Activated T-cell treated with anti-CD3 and anti-CD28 coated beads, Interleukin-2, amount 50 U/mL, for 4 hours (primary cell): ENCODE data around the gene GLIS2. TPM values are rescaled to one million over a fixed set of nuclear protein-coding genes. Genes with fewer than 3 reads are reported as not detected.

Experiments used
- ATAC-seq, 2 donors: fragments of 200-7000 bp; cut with Tn5 transposase; one replicate each; pipeline ENCODE4 v1.10.0; 2021
- DNase-seq: peaks from one replicate; pipeline ENCODE4 v3.0.0-alpha.2; 2020
- H3K27me3 Mint-ChIP-seq: one replicate; pipeline ENCODE4 v1.8.0; 2021; ENCODE audit warnings: low read depth, mixed read lengths
- H3K36me3 Mint-ChIP-seq: one replicate; pipeline ENCODE4 v1.8.0; 2022; ENCODE audit warnings: mixed read lengths; ENCODE audit not compliant: insufficient read depth
- H3K4me1 Mint-ChIP-seq: one replicate; pipeline ENCODE4 v1.8.0; 2021; ENCODE audit warnings: low read depth, mixed read lengths
- H3K4me3 Mint-ChIP-seq: one replicate; pipeline ENCODE4 v1.8.0; 2021; ENCODE audit warnings: mild to moderate bottlenecking, moderate library complexity, mixed read lengths
- H3K9me3 Mint-ChIP-seq: one replicate; pipeline ENCODE4 v1.8.0; 2021; ENCODE audit warnings: mixed read lengths
- total RNA-seq, 3 donors: library from RNA; stranded (reverse); gene quantifications; one replicate each; pipeline ENCODE4 v1.2.1, GENCODE V29; 2021

GLIS2 gene
- total RNA-seq, 3 donors from 2014 or later, result 0.11 to 0.19 (median 0.13) TPM

- Mint-ChIP-seq H3K27me3 (no peaks in the 10 kb centered on the region), H3K4me1 (peaks cover 1% of the 10 kb centered on the region), H3K4me3 (no peak overlapping the region), H3K9me3 (no peaks in the 10 kb centered on the region), H3K36me3 (peaks cover 3% of the 10 kb centered on the region)
- DNase-seq (no peak), ATAC-seq (no peak)
Measured at GRCh38 chr16:4356820-4357219, 41.0 kb downstream of the GLIS2 start.

- ATAC-seq (no peak), DNase-seq (no peak)
- peaks cover 6% of the 10 kb centered on the region for H3K36me3 Mint-ChIP-seq
- H3K27me3 Mint-ChIP-seq, result no peaks in the 10 kb centered on the region
- no peak overlapping the region for H3K4me3 Mint-ChIP-seq
- no peaks in the 10 kb centered on the region for H3K9me3 Mint-ChIP-seq
- H3K4me1 Mint-ChIP-seq, result no peaks in the 10 kb centered on the region
Measured at GRCh38 chr16:4358236-4358635, 42.4 kb downstream of the GLIS2 start.

- Mint-ChIP-seq H3K27me3 (no peaks in the 10 kb centered on the region), H3K4me3 (no peak overlapping the region), H3K9me3 (no peaks in the 10 kb centered on the region), H3K36me3 (peaks cover 6% of the 10 kb centered on the region), H3K4me1 (no peaks in the 10 kb centered on the region)
- peak; percentile 65 for DNase-seq
- peak; percentile 84 to 91 for ATAC-seq
Measured at GRCh38 chr16:4358831-4359561, 43.1 kb downstream of the GLIS2 start.

GRCh38 chr16:4359914-4360313 lies 44.0 kb downstream of the GLIS2 start:
- no peak overlapping the region for H3K4me3 Mint-ChIP-seq
- DNase-seq, result no peak
- ATAC-seq, result no peak
- H3K36me3 Mint-ChIP-seq, result peaks cover 6% of the 10 kb centered on the region
- no peaks in the 10 kb centered on the region for H3K4me1 Mint-ChIP-seq
- H3K9me3 Mint-ChIP-seq, result no peaks in the 10 kb centered on the region
- no peaks in the 10 kb centered on the region for H3K27me3 Mint-ChIP-seq

- Mint-ChIP-seq H3K27me3 (no peaks in the 10 kb centered on the region), H3K36me3 (peaks cover 6% of the 10 kb centered on the region), H3K4me1 (no peaks in the 10 kb centered on the region), H3K9me3 (no peaks in the 10 kb centered on the region), H3K4me3 (no peak overlapping the region)
- peak in 1 of 2 donors; percentile 26 for ATAC-seq
- DNase-seq, result no peak
Measured at GRCh38 chr16:4360538-4361021, 44.7 kb downstream of the GLIS2 start.

- peaks cover 6% of the 10 kb centered on the region for H3K36me3 Mint-ChIP-seq
- H3K9me3 Mint-ChIP-seq, result no peaks in the 10 kb centered on the region
- no peak for DNase-seq
- H3K4me1 Mint-ChIP-seq, result no peaks in the 10 kb centered on the region
- no peak overlapping the region for H3K4me3 Mint-ChIP-seq
- ATAC-seq, result no peak
- H3K27me3 Mint-ChIP-seq, result no peaks in the 10 kb centered on the region
Measured at GRCh38 chr16:4361033-4361943, 45.4 kb downstream of the GLIS2 start.

- Mint-ChIP-seq H3K4me1 (no peaks in the 10 kb centered on the region), H3K36me3 (peaks cover 6% of the 10 kb centered on the region), H3K9me3 (no peaks in the 10 kb centered on the region), H3K4me3 (no peak overlapping the region), H3K27me3 (no peaks in the 10 kb centered on the region)
- ATAC-seq (no peak), DNase-seq (no peak)
Measured at GRCh38 chr16:4361944-4362311, 46.1 kb downstream of the GLIS2 start.

- peaks cover 7% of the 10 kb centered on the region for H3K36me3 Mint-ChIP-seq
- H3K9me3 Mint-ChIP-seq, result no peaks in the 10 kb centered on the region
- DNase-seq (no peak), ATAC-seq (no peak)
- H3K4me1 Mint-ChIP-seq, result peaks cover 2% of the 10 kb centered on the region
- H3K27me3 Mint-ChIP-seq, result no peaks in the 10 kb centered on the region
- H3K4me3 Mint-ChIP-seq, result no peak overlapping the region
Measured at GRCh38 chr16:4362476-4363135, 46.7 kb downstream of the GLIS2 start.

GRCh38 chr16:4364196-4365013 lies 48.5 kb downstream of the GLIS2 start:
- Mint-ChIP-seq H3K27me3 (no peaks in the 10 kb centered on the region), H3K36me3 (peaks cover 6% of the 10 kb centered on the region), H3K9me3 (no peaks in the 10 kb centered on the region), H3K4me1 (peaks cover 3% of the 10 kb centered on the region), H3K4me3 (no peak overlapping the region)
- DNase-seq (no peak), ATAC-seq (no peak)

- ATAC-seq (no peak), DNase-seq (no peak)
- H3K36me3 Mint-ChIP-seq, result peaks cover 6% of the 10 kb centered on the region
- peaks cover 3% of the 10 kb centered on the region for H3K4me1 Mint-ChIP-seq
- no peaks in the 10 kb centered on the region for H3K27me3 Mint-ChIP-seq
- H3K4me3 Mint-ChIP-seq, result no peak overlapping the region
- no peaks in the 10 kb centered on the region for H3K9me3 Mint-ChIP-seq
Measured at GRCh38 chr16:4365014-4365406, 49.1 kb downstream of the GLIS2 start.

GRCh38 chr16:4365615-4366014 lies 49.7 kb downstream of the GLIS2 start:
- H3K27me3 Mint-ChIP-seq, result no peaks in the 10 kb centered on the region
- ATAC-seq, result no peak
- no peaks in the 10 kb centered on the region for H3K9me3 Mint-ChIP-seq
- no peak overlapping the region for H3K4me3 Mint-ChIP-seq
- peaks cover 6% of the 10 kb centered on the region for H3K36me3 Mint-ChIP-seq
- no peak for DNase-seq
- H3K4me1 Mint-ChIP-seq, result peaks cover 5% of the 10 kb centered on the region

- Mint-ChIP-seq H3K4me3 (no peak overlapping the region), H3K27me3 (no peaks in the 10 kb centered on the region), H3K9me3 (no peaks in the 10 kb centered on the region), H3K36me3 (peaks cover 6% of the 10 kb centered on the region), H3K4me1 (peaks cover 5% of the 10 kb centered on the region)
- DNase-seq (no peak), ATAC-seq (no peak)
Measured at GRCh38 chr16:4366016-4366415, 50.1 kb downstream of the GLIS2 start.

GRCh38 chr16:4367393-4367856 lies 51.6 kb downstream of the GLIS2 start:
- DNase-seq, result no peak
- Mint-ChIP-seq H3K4me1 (peaks cover 7% of the 10 kb centered on the region), H3K27me3 (no peaks in the 10 kb centered on the region), H3K9me3 (no peaks in the 10 kb centered on the region), H3K4me3 (no peak overlapping the region), H3K36me3 (peaks cover 6% of the 10 kb centered on the region)
- ATAC-seq, result no peak
